DMS153 treated with DMSO at 0.1 percent for 48 hours (cell line): Measurements from ENCODE around the gene UGGT2.
"Not testable (repeated sequence)": the region's sequence is repeated elsewhere in the genome, so short reads cannot be mapped to it uniquely, and the experiment has no call there.

Experiments
- DNase-seq: peaks from one replicate; lab custom pipeline; 2025; ENCODE audit not compliant: unreplicated experiment; lab: John Stamatoyannopoulos, UW

The UGGT2 gene

DNA sequence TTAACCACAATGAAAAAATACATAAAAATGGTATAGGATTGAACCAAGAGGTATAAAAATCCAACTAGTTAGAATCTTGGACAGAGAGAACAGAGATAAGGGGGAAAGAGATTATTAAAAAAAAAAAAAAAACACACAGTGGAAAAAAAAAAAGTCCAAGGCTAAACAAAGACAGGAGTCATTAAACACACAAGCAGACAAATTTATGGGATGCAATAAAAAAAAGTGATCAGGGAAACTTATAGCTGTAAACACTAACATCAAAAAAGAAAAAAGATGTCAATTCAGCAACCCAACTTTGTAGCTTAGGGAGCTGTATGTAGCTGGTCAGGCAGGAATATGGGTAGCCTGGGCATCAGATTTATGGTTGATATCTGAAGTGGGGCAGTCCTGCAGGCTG lies 247.3 kb downstream of the UGGT2 start:
- DNase-seq = no peak

DNA sequence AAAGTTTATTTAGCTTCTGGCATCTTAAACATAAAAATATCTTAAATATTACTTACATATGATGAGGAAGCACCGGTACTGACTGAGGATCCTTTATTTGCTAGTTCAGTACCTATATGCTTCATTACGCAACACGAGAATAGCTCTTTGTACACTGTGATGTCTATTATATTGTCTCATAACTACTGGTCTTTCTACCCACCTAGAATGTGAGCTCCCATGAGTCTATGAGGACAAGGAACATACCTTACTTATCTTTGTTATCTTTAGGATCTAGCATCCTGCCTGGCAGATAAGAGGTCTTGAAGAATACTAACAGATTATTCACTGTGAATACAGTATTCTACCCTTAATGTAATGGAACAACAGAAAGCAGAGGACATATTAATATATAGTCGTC lies 251.4 kb downstream of the UGGT2 start:
- no peak for DNase-seq

- no peak for DNase-seq
Measured at GRCh38 chr13:95800436-95800835, 252.8 kb downstream of the UGGT2 start.

DNA sequence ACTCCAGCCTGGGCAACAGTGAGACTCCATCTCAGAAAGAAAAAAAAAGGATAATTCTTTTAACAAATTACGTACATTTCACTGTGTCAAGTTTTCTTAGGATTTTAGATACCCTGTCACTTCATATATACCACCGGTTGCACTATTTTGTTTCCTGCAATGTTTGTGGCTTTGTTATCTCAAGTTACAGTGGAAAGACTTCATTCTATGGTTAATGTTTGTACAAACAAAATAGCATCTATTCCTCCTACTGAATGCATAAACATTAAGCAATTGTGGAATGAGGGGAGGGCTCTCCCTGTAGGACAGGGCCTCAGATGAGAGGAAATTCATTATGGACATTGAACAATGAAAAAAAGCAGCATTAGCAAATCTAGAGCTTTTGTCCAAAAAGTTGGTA lies 256.2 kb downstream of the UGGT2 start:
- no peak for DNase-seq

DNA sequence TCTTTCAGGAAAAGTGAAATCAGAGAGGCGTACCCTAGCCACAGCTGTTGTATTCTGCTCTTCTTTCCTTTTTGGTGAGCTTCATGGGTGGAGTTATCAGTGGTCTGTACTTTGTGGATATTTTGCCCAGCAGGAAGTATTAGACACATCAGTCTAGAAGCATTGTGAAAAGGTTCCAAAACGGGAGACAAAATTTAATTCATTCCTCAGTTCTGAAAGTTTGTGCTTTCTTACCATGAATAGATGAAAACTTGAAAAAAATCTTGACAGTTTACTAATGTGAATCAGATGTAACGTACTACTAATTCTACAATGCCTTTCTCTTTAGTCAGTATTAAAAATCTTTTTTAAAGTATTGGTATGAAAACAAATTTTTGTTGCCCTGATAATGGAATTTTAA lies 259.4 kb downstream of the UGGT2 start:
- no peak for DNase-seq

DNA sequence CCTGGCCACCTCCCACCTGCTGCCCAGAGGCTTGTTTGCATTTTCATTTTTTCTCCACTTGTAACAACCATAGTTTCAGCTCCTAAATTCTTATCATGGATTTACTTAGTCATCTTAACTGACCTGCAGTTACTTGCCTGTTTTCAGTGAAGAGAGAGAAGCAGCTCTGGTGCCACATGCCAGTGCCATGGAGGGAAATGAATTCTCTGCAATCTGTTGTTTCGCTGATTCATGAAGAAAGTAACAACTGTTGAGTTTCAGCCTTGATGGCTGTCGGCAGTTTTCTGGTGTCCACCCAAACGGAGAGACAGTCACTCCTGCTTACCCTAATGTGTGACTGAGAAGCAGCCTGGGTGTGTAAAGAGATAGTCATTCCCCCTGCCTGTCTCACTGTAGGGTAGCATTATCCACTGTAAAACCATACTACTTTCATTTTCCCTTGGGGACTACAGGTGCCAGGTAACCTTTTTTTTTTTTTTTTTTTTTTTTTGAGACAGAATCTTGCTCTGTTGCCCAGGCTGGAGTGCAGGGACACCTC lies 260.1 kb downstream of the UGGT2 start:
- no peak for DNase-seq

- DNase-seq = no peak
Measured at GRCh38 chr13:95791084-95791722, 262.0 kb downstream of the UGGT2 start.

DNA sequence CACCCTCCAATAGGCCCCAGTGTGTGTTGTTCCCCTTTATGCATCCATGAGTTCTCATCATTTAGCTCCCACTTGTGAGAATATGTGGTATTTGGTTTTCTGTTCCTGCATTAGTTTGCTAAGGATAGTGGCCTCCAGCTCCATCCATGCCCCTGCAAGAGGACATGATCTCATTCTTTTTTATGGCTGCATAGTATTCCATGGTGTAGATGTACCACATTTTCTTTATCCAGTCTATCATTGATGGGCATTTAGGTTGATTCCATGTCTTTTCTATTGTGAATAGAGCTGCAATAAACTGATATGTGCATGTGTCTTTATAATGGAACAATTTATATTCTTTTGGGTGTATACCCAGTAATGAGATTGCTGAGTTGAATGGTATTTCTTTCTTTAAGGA lies 263.9 kb downstream of the UGGT2 start:
- DNase-seq = not testable (repeated sequence)

- no peak for DNase-seq
Measured at GRCh38 chr13:95788100-95788463, 265.1 kb downstream of the UGGT2 start.

DNA sequence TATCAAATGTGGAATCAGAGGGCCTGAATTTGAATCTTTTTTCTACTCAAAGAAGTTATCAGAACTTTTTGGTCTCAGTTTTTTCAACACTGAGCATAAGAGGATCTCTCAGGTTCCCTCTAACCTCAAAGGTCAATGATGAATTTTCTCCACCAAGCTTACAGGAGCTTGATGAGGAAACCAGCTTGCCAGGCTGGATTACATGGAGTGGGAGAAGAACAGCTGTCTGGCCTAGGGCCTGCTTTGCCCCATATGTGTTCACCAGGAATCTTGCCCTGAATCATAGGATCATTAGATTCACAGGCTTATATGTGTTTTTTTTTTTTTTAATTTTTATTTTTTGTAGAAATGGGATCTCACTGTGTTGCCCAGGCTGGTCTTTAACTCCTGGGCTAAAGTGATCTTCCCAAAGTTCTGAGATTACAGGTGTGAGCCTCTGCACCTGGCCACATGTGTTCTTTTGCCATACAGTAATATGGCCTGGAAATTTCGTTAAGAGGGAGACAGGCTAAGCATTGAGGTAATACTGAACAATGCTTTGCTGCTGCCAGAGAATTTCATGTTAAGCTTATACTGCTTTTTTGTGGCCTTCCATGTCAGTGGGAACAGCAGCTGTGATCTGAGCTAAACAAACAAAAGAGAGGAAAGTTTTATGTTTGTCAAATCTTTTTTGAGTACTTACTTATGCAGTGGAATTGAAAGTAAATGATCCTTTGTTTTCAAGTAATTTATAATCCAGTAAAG lies 265.7 kb downstream of the UGGT2 start:
- no peak for DNase-seq

DNA sequence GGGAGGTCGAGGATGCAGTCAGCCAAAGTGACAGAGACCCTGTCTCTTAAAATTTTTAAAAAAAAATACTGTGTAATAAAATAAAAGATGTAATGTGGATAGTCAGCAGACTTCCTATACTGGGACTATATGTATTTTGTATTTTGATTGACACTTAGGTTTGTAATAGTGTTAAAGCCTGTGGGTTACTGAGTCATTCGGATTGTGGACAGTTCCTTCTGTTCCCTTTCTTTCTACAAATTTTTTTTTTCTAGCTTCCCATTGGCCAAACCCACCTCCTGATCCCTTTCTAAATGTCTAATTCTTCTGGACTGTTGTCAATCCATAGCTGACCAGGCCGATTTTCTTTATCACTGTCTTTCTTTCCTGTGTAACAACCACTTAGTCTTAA lies 268.3 kb downstream of the UGGT2 start:
- no peak for DNase-seq

- DNase-seq = no peak
Measured at GRCh38 chr13:95784161-95784899, 268.9 kb downstream of the UGGT2 start.

- DNase-seq = no peak
Measured at GRCh38 chr13:95783747-95784146, 269.5 kb downstream of the UGGT2 start.

DNA sequence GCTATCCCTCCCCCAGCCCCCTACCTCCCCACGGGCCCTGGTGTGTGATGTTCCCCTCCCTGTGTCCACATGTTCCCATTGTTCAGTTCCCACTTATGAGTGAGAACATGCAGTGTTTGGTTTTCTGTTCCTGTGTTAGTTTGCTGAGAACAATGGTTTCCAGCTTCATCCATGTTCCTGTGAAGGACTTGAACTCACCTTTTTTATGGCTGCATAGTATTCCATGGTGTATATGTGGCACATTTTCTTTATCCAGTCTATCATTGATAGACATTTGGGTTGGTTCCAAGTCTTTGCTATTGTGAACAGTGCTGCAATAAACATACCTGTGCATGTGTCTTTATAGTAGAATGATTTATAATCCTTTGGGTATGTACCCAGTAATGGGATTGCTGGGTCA lies 271.3 kb downstream of the UGGT2 start:
- DNase-seq = not testable (repeated sequence)

DNA sequence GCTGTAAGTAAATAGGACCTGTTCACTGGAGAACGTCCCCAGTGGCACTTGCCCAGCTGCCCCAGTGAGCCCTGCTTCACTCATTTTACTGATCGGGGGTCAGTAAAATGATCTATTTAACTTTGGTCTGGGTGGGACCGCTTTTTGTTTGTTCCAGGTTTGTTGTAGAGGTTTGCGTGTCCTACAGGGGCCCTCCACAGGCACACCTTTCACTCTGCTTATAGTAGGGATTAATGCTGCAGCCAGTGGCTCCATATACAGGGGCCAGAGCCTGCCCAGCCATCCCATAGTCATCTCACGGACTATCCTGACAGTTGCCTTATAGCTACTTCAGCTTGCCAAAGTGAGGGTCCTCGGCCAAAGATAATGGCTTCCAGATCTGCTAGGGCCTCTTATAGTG lies 272.2 kb downstream of the UGGT2 start:
- DNase-seq = no peak

- no peak for DNase-seq
Measured at GRCh38 chr13:95779522-95779921, 273.7 kb downstream of the UGGT2 start.

DNA sequence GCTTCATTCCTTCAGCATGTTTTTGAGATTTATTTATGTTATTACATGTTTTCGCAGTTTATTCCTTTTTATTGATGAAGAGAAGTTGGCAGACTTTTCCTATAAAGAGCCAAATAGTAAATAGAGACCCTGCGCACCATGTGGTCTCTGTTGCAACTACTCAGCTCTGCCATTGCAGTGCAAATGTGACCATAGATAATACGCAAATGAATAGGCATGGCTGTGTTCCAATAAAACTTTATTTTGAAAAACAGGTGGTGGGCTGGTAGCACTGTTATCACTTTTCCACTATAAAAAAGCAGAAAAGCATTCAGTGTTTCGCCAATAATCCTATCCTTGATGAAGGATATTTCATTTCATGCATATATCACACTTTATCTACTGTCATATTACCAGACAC lies 281.3 kb downstream of the UGGT2 start:
- no peak for DNase-seq

- DNase-seq = no peak
Measured at GRCh38 chr13:95763601-95764000, 289.6 kb downstream of the UGGT2 start.

DNA sequence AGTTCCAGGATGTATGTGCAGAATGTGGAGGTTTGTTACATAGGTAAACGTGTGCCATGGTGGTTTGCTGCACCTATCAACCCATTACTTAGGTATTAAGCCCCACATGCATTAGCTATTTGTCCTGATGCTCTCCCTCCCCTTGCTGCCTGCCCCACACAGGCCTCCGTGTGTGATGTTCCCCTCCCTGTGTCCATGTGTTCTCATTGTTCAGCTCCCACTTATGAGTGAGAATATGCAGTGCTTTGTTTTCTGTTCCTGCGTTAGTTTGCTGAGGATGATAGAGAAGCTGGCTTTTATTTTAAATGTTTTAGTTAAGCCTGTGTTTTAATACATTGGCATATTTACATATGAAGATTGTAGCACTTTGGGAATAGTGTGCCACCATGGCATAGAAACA lies 290.6 kb downstream of the UGGT2 start:
- not testable (repeated sequence) for DNase-seq

DNA sequence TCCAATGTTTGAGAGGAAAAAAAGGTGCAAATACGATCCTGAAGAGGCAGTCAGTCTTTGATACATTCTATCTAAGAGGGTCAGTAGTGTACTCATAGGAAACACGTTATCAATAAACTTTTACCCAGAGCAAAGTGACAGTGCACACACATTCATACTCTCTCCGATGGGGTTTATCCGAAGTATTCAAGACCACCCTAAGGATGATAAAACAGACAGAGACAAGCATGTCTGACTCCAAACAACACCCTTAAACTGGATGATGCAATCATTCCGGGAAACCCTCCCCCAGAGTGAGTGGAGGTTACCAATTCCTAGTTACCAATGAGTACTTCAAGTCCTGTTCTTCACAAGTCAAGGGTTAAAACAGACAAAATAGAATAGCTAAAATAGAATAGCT lies 297.1 kb downstream of the UGGT2 start:
- no peak for DNase-seq

- no peak for DNase-seq
Measured at GRCh38 chr13:95754069-95754468, 299.1 kb downstream of the UGGT2 start.

GRCh38 chr13:95752677-95753076 lies 300.5 kb downstream of the UGGT2 start:
- no peak for DNase-seq
